OCI-LY7 (cell line): Measurements from ENCODE around the gene TRPC1. TPM values are rescaled to one million over a fixed set of nuclear protein-coding genes. Genes with fewer than 3 reads are reported as not detected.

ENCODE experiments used
- BruUV-seq: library from RNA; stranded (reverse); fragments of 400-500 nt; replicated peaks from 2 replicates; lab custom pipeline; 2021; lab: Mats Ljungman, UMichigan
- CTCF ChIA-PET: fragments of 300-600 bp; sonication (Branson Sonifier 250); formaldehyde crosslinking; loops from one replicate; lab custom pipeline; 2022; ENCODE audit warnings: antibody characterized with exemption; ENCODE audit not compliant: unreplicated experiment; lab: Charles Lee
- POLR2A ChIA-PET: fragments of 300-600 bp; sonication (Branson Sonifier 250); formaldehyde crosslinking; loops from one replicate; lab custom pipeline; 2022; ENCODE audit warnings: antibody characterized with exemption; lab: Charles Lee
- DNase-seq: peaks from one replicate; pipeline ENCODE4 v3.0.0-alpha.2; 2015; ENCODE audit warnings: low spot score
- H2AFZ ChIP-seq: fragments of 200-600 bp; sonication (generic), shearing (Covaris generic); 2 replicates; pipeline ENCODE4 v1.6.1; 2014; ENCODE audit warnings: mild to moderate bottlenecking, antibody characterized with exemption, low read length, moderate library complexity
- H3K27ac ChIP-seq: fragments of 200-600 bp; sonication (generic); 2 replicates; pipeline ENCODE4 v1.5.1; 2014; ENCODE audit warnings: mixed run types, low read depth, mild to moderate bottlenecking, moderate library complexity, low read length, inconsistent platforms; ENCODE audit not compliant: poor library complexity, severe bottlenecking
- H3K36me3 ChIP-seq: fragments of 200-600 bp; sonication (generic); 2 replicates; pipeline ENCODE4 v1.6.1; 2014; ENCODE audit warnings: mild to moderate bottlenecking, antibody characterized with exemption, low read length, moderate library complexity, mixed read lengths; ENCODE audit not compliant: insufficient read depth
- H3K4me1 ChIP-seq: fragments of 200-600 bp; sonication (generic); 2 replicates; pipeline ENCODE4 v1.5.1; 2014; ENCODE audit warnings: mild to moderate bottlenecking, low read length; ENCODE audit not compliant: insufficient read depth, poor library complexity, severe bottlenecking
- H3K4me2 ChIP-seq: fragments of 200-600 bp; sonication (generic); 2 replicates; pipeline ENCODE4 v1.6.1; 2014; ENCODE audit warnings: mild to moderate bottlenecking, low read length
- H3K4me3 ChIP-seq: fragments of 200-600 bp; sonication (generic); 2 replicates; pipeline ENCODE4 v1.5.1; 2014; ENCODE audit warnings: mild to moderate bottlenecking, low read depth, low read length; ENCODE audit not compliant: poor library complexity, severe bottlenecking
- H3K79me2 ChIP-seq: fragments of 200-600 bp; sonication (generic); 2 replicates; pipeline ENCODE4 v1.6.1; 2016; ENCODE audit warnings: low read depth, mild to moderate bottlenecking, low read length, moderate library complexity, mixed read lengths; ENCODE audit not compliant: insufficient read depth
- H3K9me2 ChIP-seq: fragments of 200-600 bp; sonication (generic); 2 replicates; pipeline ENCODE4 v1.6.1; 2016; ENCODE audit warnings: mild to moderate bottlenecking, low read length, mixed read lengths; ENCODE audit not compliant: insufficient read depth
- H3K9me3 ChIP-seq: fragments of 200-600 bp; sonication (generic); 2 replicates; pipeline ENCODE4 v1.6.1; 2014; ENCODE audit warnings: mild to moderate bottlenecking, mixed run types, low read length, mixed read lengths
- H4K20me1 ChIP-seq: fragments of 200-600 bp; sonication (generic); 2 replicates; pipeline ENCODE4 v1.6.1; 2014; ENCODE audit warnings: mild to moderate bottlenecking, antibody characterized with exemption, low read length, moderate library complexity, mixed read lengths; ENCODE audit not compliant: insufficient read depth
- EZH2phosphoT487 ChIP-seq: fragments of 200-600 bp; sonication (generic); IDR thresholded peaks from 2 replicates; pipeline ENCODE4 v1.6.1; 2018; ENCODE audit warnings: low read depth, borderline replicate concordance, mild to moderate bottlenecking, mixed run types, antibody characterized with exemption, low read length, moderate library complexity, mixed read lengths
- intact Hi-C: fragments of 100-400 bp; cut with micrococcal nuclease; formaldehyde crosslinking; loops from one replicate; pipeline ENCODE4 v1.10.0; 2022; ENCODE audit not compliant: unreplicated experiment
- total RNA-seq, 2 experiments: library from RNA; depleted of rRNA in 1 of 2; stranded (reverse); fragments of >200 nt in 1 of 2; shearing (Covaris generic) in 1 of 2; gene quantifications; 2 replicates each; pipeline ENCODE4 v1.2.3, GENCODE V29; 2014 to 2022
- TF ChIP-seq, protein P1 (sequence below): fragments of 200-600 bp; sonication (generic); conservative IDR thresholded peaks from 2 replicates; pipeline ENCODE4 v1.5.1; 2014; ENCODE audit warnings: mild to moderate bottlenecking, antibody characterized with exemption, low read length, moderate library complexity, mixed read lengths

TRPC1 gene
- total RNA-seq, 2 experiments from 2014 or later, result 0.60 to 0.74 TPM

DNA sequence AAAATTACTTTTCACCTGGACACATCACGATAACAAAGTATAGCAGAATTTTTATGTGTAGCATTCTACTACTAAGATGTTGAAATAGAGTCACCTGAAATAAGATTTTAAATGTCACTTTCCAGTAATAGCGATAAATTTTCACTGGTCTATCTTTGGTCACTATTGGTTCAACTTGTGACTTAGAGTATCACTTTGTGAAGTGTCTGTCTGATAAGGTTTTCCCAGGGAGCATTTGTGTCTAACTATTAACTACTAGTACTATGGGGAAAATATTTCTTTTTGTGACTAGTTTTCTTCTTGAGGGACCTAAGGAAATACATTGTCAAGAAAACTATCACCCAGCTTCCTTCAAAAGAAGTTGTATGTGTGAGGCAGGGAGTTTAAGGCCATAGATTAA is 11.0 kb downstream of the TRPC1 start:
- H3K4me3 ChIP-seq, result no peak overlapping the region
- TF ChIP-seq, protein P1, sequence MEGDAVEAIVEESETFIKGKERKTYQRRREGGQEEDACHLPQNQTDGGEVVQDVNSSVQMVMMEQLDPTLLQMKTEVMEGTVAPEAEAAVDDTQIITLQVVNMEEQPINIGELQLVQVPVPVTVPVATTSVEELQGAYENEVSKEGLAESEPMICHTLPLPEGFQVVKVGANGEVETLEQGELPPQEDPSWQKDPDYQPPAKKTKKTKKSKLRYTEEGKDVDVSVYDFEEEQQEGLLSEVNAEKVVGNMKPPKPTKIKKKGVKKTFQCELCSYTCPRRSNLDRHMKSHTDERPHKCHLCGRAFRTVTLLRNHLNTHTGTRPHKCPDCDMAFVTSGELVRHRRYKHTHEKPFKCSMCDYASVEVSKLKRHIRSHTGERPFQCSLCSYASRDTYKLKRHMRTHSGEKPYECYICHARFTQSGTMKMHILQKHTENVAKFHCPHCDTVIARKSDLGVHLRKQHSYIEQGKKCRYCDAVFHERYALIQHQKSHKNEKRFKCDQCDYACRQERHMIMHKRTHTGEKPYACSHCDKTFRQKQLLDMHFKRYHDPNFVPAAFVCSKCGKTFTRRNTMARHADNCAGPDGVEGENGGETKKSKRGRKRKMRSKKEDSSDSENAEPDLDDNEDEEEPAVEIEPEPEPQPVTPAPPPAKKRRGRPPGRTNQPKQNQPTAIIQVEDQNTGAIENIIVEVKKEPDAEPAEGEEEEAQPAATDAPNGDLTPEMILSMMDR, result no peak
- TF ChIP-seq EZH2phosphoT487, result no peak
- no peak for DNase-seq
- no peak overlapping the region for H3K27ac ChIP-seq
- no peak overlapping the region for H2AFZ ChIP-seq
- intact Hi-C loops, result no loop called here
- H3K79me2 ChIP-seq, result no peaks in the 10 kb centered on the region
- H4K20me1 ChIP-seq, result no peaks in the 10 kb centered on the region
- BruUV-seq, result no TSS peak
- POLR2A ChIA-PET, result no interaction called here
- CTCF ChIA-PET, result no interaction called here
- no peak overlapping the region for H3K4me2 ChIP-seq
- no peaks in the 10 kb centered on the region for H3K4me1 ChIP-seq
- H3K9me2 ChIP-seq, result no peaks in the 10 kb centered on the region
- H3K36me3 ChIP-seq, result no peaks in the 10 kb centered on the region
- H3K9me3 ChIP-seq, result no peaks in the 10 kb centered on the region

DNA sequence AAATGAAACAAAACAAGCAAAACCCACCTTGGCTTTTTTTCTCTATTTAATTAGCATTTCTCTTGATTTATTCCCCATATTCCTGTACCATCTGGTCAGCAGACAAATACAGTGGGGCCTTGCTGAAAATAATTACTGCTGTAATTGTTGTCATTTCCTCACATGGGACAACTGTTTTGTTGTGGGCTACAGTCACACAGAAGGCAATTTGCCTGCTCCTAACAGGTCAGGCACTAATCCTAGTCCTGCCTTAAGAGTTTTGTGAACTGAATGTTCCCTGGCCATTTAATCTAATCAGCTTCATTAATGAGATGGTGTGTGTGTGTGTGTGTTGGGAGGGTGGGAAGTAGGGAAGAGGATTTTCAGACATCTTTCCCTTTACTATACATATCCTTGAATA is 11.6 kb downstream of the TRPC1 start:
- POLR2A ChIA-PET, result interaction anchor here (0.5 to 0.8 kb wide), 2 partner anchors 85 to 143 kb away, joined by 3 to 4 read pairs; no protein-coding TSS in a partner anchor
- H3K36me3 ChIP-seq, result no peaks in the 10 kb centered on the region

DNA sequence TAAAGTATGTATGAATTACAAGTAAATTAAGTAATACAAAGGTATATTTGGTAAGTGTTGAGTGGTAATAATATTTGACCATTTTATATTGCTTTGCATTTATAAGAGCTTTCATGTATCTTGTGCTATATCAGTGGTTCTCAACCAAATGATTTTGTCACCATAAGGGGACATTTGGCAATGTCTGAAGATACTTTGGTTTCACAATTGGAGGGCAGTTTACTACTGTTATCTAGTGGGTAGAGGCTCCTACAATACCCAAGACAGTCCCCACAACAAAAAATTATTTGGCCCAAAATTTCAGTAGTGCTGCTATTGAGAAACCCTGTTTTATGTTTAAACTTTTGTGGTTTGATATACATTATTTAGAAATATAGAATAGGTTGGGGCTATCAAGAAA is 14.6 kb downstream of the TRPC1 start:
- intact Hi-C loops, result no loop called here
- TF ChIP-seq EZH2phosphoT487, result no peak
- TF ChIP-seq, protein P1, result no peak
- no peak overlapping the region for H3K4me3 ChIP-seq
- no peaks in the 10 kb centered on the region for H3K4me1 ChIP-seq
- ChIA-PET CTCF (no interaction called here), POLR2A (no interaction called here)
- no peaks in the 10 kb centered on the region for H3K9me2 ChIP-seq
- DNase-seq, result no peak
- BruUV-seq, result no TSS peak
- no peak overlapping the region for H3K4me2 ChIP-seq
- no peaks in the 10 kb centered on the region for H4K20me1 ChIP-seq
- no peak overlapping the region for H2AFZ ChIP-seq
- H3K79me2 ChIP-seq, result no peaks in the 10 kb centered on the region
- H3K27ac ChIP-seq, result no peak overlapping the region
- no peaks in the 10 kb centered on the region for H3K9me3 ChIP-seq
- H3K36me3 ChIP-seq, result no peaks in the 10 kb centered on the region

More for the DNA sequence above, 11.6 kb downstream of the TRPC1 start:
- H3K4me1 ChIP-seq, result no peaks in the 10 kb centered on the region
- DNase-seq, result no peak
- no peak overlapping the region for H2AFZ ChIP-seq
- no peaks in the 10 kb centered on the region for H4K20me1 ChIP-seq
- H3K79me2 ChIP-seq, result no peaks in the 10 kb centered on the region
- TF ChIP-seq EZH2phosphoT487, result no peak
- TF ChIP-seq, protein P1, result no peak
- no TSS peak for BruUV-seq
- H3K9me2 ChIP-seq, result no peaks in the 10 kb centered on the region
- CTCF ChIA-PET, result no interaction called here
- no peak overlapping the region for H3K4me3 ChIP-seq
- no peak overlapping the region for H3K27ac ChIP-seq
- intact Hi-C loops, result no loop called here
- H3K4me2 ChIP-seq, result no peak overlapping the region
- H3K9me3 ChIP-seq, result no peaks in the 10 kb centered on the region
